Activated CD4-positive, alpha-beta memory T cell treated with anti-CD3 and anti-CD28 coated beads for 36 hours (primary cell): Measurements from ENCODE around the gene PDE10A. TPM values are rescaled to one million over a fixed set of nuclear protein-coding genes. Genes with fewer than 3 reads are reported as not detected.

ENCODE experiments used
- CTCF ChIA-PET: fragments of 350-600 bp; sonication (Branson Sonifier 250); formaldehyde crosslinking; loops from one replicate; lab custom pipeline; 2021; ENCODE audit warnings: antibody characterized with exemption, inconsistent platforms; lab: Charles Lee
- POLR2A ChIA-PET: fragments of 350-600 bp; sonication (Branson Sonifier 250); formaldehyde crosslinking; loops from one replicate; lab custom pipeline; 2021; ENCODE audit warnings: antibody characterized with exemption; lab: Charles Lee
- DNase-seq: peaks from one replicate; pipeline ENCODE4 v3.0.0-alpha.2; 2020
- H3K27ac Mint-ChIP-seq: one replicate; pipeline ENCODE4 v1.8.0; 2021; ENCODE audit warnings: mixed read lengths
- H3K27me3 Mint-ChIP-seq: one replicate; pipeline ENCODE4 v1.8.0; 2021; ENCODE audit warnings: mixed read lengths
- H3K36me3 Mint-ChIP-seq: one replicate; pipeline ENCODE4 v1.8.0; 2021; ENCODE audit warnings: mixed read lengths
- H3K4me1 Mint-ChIP-seq: one replicate; pipeline ENCODE4 v1.8.0; 2021; ENCODE audit warnings: low read depth, mixed read lengths
- H3K4me3 Mint-ChIP-seq: one replicate; pipeline ENCODE4 v1.8.0; 2021; ENCODE audit warnings: mild to moderate bottlenecking, mixed read lengths
- H3K9me3 Mint-ChIP-seq: one replicate; pipeline ENCODE4 v1.8.0; 2021; ENCODE audit warnings: mixed read lengths
- intact Hi-C: fragments of 100-400 bp; cut with micrococcal nuclease; formaldehyde crosslinking; loops from one replicate; pipeline ENCODE4 v1.15.1; 2023
- total RNA-seq, 2 experiments: library from RNA; stranded (reverse); gene quantifications; one replicate each; pipeline ENCODE4 v1.2.3, GENCODE V29; 2021

Gene PDE10A
- not detected for total RNA-seq

DNA sequence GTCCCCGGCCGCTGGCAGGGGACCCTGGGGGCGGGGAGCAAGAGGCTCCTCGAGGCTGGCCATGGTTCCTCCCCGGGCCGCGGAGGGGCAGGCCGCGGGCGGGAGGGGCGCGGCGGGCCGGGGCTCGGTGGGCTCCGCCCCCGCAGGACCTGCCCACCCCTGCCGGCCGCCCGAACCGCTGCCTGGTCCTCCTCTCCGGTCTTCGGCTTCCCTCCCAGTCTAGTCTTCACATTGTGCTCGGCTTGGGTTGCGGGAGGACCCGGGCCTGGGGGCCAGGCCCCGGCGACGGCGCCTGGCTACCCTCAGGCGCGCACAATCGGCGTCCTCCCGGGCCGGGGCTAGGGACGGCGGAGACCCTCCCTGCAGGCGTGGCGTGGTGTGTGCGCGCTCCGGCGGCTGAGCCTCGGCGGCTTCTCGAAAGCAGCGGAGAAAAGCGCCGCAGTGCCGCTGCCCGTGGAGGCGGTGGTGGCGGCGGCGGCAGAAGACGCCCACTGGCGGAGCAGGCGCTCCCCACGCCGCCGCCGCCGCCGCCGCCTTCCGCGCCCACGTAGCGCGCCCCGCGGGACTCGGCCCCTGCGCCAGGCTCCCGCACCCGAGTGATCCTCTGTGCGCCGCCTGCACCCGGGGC is at the start of gene PDE10A:
Gene PDE10A, minus strand, starts transcription at position 493 of the 628 bp plus-strand sequence. Its CDS starts 430 bp downstream, at position 63.
- intact Hi-C loops: no loop called here
- no peak for DNase-seq
- Mint-ChIP-seq H3K27ac (no peak within 1 kb of the TSS), H3K4me1 (no peaks in the 10 kb centered on the region), H3K4me3 (no peak within 1 kb of the TSS), H3K36me3 (no peaks in the 10 kb centered on the region), H3K9me3 (no peaks in the 10 kb centered on the region), H3K27me3 (peaks cover 41% of the 10 kb centered on the region)
- CTCF ChIA-PET: no interaction called here
- POLR2A ChIA-PET: no interaction called here

DNA sequence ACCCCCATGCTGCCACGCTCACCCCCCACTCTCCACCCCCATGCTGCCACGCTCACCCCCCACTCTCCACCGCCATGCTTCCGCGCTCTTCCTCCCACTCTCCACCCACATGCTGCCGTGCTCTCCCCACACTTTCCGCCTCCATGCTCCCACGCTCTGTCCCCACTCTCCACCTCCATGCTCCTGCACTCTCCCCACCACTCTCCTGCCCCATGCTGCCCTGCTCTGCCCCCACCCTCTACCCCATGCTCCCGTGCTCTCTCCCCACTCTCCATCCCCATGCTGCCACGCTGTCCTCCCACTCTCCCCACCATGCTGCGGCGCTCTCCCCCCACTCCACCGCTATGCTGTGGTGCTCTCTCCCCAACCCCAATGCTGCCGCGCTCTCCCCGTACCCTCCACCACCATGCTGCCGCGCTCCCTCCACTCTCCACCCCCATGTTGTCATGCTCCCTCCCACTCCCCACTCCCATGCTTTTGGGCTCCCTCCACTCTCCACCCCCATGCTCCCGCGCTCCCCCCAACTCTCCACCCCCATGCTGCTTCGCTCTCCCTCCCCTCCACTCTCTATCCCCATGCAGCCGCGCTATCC is 46.0 kb upstream of the PDE10A start:
- Mint-ChIP-seq H3K9me3 (peaks cover 3% of the 10 kb centered on the region), H3K36me3 (no peaks in the 10 kb centered on the region), H3K27me3 (peaks cover 1% of the 10 kb centered on the region), H3K27ac (no peak overlapping the region), H3K4me3 (no peak overlapping the region), H3K4me1 (no peaks in the 10 kb centered on the region)
- ChIA-PET POLR2A (no interaction called here), CTCF (no interaction called here)
- intact Hi-C loops: no loop called here
- no peak for DNase-seq

DNA sequence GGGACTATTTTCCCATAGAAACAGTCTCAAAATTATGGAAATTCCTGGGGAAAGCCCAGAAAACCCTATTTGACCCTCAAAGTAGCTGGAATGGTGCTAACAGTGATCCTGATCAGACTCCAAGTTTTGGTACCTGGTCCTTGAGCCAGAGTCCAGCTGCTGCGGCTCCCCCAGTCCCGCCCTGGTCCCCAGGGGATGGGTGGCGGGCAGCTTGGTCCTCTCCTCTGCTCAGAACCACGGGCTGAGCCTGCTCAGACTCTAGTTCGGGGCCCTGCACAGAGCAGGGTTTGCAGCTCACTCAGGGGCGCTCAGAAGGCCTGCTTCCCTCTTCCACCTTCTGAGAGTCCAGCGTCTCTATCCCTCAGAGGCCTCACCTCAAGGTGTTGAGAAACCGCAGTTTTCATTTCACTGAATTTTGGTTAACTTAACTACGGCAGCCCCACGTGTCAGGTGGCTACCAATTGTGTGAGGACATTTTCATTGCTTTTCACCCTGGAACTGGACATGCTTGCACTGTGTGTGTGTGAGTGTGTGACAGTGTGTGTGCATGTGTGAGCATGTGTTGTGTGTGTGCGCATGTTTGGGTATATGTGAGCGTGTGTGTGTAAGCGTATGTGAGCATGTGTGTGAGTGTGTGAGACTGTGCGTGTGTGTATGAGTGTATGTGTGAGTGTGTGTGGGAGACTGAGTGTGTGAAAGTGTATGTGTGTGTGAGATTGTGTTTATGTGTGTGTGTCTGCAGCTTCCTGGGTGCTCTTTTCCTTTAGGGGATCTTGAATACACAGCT is 44.2 kb upstream of the PDE10A start:
- DNase-seq: no peak
- ChIA-PET CTCF (no interaction called here), POLR2A (no interaction called here)
- intact Hi-C loops: no loop called here
- H3K9me3 Mint-ChIP-seq: peaks cover 3% of the 10 kb centered on the region
- H3K4me1 Mint-ChIP-seq: no peaks in the 10 kb centered on the region
- H3K27ac Mint-ChIP-seq: no peak overlapping the region
- peaks cover 1% of the 10 kb centered on the region for H3K27me3 Mint-ChIP-seq
- no peak overlapping the region for H3K4me3 Mint-ChIP-seq
- H3K36me3 Mint-ChIP-seq: no peaks in the 10 kb centered on the region

DNA sequence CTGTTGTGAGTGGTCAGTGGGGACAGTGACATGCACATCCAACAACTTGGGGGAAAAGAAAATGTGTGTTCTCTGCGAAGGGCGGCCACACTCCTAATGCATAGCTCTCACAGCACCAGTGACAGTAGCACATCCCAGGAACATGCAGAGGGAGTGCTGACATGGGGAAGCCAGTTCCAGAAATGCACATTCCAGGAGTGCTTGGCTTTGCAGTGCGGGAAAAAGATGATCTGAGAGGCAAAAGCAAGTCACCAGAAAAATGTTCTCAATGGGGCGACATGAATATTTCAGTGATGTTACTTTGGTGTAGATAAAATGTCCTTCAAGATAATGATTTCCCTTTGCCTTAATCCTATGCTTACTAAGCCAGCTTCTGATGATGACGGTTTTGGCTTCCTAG is 42.9 kb upstream of the PDE10A start:
- Mint-ChIP-seq H3K9me3 (peaks cover 3% of the 10 kb centered on the region), H3K27me3 (no peaks in the 10 kb centered on the region), H3K4me3 (no peak overlapping the region), H3K27ac (no peak overlapping the region), H3K36me3 (no peaks in the 10 kb centered on the region), H3K4me1 (no peaks in the 10 kb centered on the region)
- no peak for DNase-seq
- ChIA-PET POLR2A (no interaction called here), CTCF (interaction anchor here (1.1 kb wide), 1 partner anchor 40 kb away, joined by 4 read pairs; no protein-coding TSS in a partner anchor)
- intact Hi-C loops: no loop called here

DNA sequence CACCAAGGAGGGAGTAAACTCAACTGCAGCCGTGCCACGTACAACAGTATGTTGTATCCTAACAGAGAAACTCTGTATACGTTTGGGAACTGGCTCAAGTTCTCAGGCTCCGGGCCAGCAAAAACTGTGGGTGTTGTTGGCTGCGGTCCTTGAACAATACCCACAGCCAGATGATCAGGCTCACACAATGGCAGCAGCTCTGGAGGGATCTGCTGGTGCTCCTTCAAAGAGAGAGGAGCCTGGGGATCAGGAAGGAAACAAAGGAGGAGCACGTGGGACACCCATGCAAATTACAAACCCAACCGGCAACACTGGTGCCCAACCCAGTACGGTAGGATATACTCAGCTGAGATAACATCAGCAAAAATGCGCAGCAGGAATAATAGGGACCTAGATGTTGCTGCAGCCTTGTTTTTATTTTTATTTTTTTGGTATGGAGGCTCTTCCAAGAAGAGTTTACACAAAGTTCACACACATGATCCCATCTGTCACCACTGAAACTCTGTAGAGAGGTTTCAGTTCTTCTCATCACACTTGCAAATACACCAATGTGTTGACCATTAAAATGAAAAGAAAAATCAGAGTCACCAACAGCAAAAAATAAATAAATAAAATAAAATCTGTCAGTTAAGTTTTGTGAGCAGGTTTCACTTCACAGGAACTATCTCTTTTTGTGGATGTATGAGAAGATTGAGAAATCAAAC is 41.2 kb upstream of the PDE10A start:
- no peaks in the 10 kb centered on the region for H3K9me3 Mint-ChIP-seq
- POLR2A ChIA-PET: no interaction called here
- no peak overlapping the region for H3K4me3 Mint-ChIP-seq
- intact Hi-C loops: no loop called here
- no peaks in the 10 kb centered on the region for H3K36me3 Mint-ChIP-seq
- H3K4me1 Mint-ChIP-seq: no peaks in the 10 kb centered on the region
- H3K27ac Mint-ChIP-seq: no peak overlapping the region
- no peaks in the 10 kb centered on the region for H3K27me3 Mint-ChIP-seq
- CTCF ChIA-PET: no interaction called here
- DNase-seq: no peak

DNA sequence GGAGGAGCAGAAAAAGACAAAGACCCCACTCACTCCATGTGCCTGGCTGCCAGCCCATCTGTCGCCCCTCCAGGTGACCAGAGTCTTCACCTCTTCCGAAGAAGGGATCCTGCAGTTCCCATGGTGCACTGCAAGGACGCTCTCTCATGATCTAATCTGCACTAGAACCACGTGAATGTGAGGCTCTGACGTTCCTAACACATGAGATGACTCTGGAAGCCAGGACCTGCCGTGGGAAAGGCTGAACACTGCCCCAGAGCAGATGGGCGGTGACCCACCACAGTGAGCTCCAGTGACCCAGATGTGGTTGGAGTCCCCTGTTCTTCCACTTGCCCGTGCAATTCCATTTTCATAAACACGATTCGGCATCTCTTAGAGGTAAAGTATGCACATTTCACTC is 39.6 kb upstream of the PDE10A start:
- Mint-ChIP-seq H3K36me3 (no peaks in the 10 kb centered on the region), H3K27me3 (no peaks in the 10 kb centered on the region), H3K4me1 (no peaks in the 10 kb centered on the region), H3K4me3 (no peak overlapping the region), H3K27ac (no peak overlapping the region), H3K9me3 (no peaks in the 10 kb centered on the region)
- ChIA-PET CTCF (no interaction called here), POLR2A (no interaction called here)
- intact Hi-C loops: no loop called here
- no peak for DNase-seq

DNA sequence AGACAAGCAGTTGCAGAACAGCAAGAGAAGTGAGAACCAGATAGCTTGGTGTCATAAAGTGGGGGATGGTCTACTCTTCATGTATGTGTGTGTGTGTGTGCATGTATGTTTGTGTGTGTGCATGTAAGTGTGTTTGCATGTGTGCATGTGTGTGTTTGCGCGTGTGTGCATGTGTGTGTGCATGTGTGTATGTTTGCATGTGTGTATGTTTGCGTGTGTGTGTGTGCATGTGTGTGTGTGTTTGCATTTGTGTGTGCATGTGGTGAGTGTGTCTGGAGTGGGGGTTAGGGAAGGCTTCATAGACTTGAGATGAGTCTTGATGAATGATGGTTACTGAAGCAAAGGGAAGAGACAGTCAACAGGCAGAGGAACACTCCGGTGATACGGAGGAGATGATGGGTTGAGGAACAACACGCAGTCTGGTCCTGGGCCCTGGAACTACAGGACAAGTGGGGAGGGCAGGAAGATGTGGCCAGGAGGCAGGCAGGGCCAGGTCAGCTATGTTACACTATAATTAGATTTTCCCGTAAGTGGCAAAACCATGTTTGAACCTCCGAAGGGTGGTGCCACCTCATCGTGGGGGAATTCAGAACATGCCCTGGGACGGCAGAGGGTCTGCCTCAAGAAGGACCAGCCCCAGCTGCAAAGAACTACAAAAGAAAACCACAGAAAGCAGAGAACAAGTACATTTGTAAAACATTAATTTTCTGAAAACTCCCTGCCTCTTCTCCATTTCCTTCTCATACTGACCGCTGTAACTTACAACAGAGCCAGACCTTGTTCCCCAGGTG is 38.7 kb upstream of the PDE10A start:
- Mint-ChIP-seq H3K36me3 (no peaks in the 10 kb centered on the region), H3K27me3 (no peaks in the 10 kb centered on the region), H3K4me3 (no peak overlapping the region), H3K27ac (no peak overlapping the region), H3K9me3 (no peaks in the 10 kb centered on the region), H3K4me1 (no peaks in the 10 kb centered on the region)
- DNase-seq: no peak
- POLR2A ChIA-PET: no interaction called here
- CTCF ChIA-PET: no interaction called here
- intact Hi-C loops: no loop called here

DNA sequence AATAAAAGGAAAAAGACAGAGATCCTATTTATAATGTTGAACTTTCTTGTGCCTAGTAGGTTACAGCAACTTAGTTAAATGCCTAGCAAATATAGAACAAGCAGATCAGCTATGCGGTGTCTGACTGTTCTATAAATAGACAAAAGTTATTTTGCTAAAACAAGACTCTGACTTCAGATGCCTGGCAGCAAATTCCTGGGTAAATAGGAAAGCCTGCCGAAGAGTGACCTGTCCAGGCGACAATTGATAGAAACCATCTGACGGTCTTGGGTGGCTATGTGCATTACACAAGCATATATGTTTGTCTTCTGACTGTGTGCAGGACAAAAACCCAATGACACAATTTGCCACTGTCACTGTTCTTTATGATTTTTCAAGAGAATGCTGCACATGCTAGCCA is 38.0 kb upstream of the PDE10A start:
- ChIA-PET POLR2A (no interaction called here), CTCF (no interaction called here)
- intact Hi-C loops: no loop called here
- Mint-ChIP-seq H3K9me3 (no peaks in the 10 kb centered on the region), H3K27me3 (no peaks in the 10 kb centered on the region), H3K27ac (no peak overlapping the region), H3K4me1 (no peaks in the 10 kb centered on the region), H3K36me3 (no peaks in the 10 kb centered on the region), H3K4me3 (no peak overlapping the region)
- no peak for DNase-seq

DNA sequence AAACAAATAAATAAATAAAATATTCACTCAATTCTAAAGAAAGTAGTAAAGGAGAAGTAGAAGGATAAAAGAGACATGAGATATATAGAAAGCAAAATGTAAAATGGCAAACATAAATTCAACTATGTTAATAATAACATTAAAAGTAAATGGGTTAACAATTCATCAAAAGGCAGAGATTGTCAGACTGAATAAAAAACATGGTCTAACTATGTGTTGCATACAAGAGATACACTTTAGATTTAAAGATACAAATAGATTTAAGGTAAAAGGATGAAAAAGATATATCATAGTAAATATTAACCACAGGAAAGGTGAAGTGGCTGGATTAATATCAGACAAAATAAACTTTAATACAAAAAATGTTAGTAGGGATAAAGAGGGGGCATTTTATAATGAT is 35.8 kb upstream of the PDE10A start:
- Mint-ChIP-seq H3K4me1 (no peaks in the 10 kb centered on the region), H3K36me3 (no peaks in the 10 kb centered on the region), H3K4me3 (no peak overlapping the region), H3K27me3 (peaks cover 4% of the 10 kb centered on the region), H3K9me3 (no peaks in the 10 kb centered on the region), H3K27ac (no peak overlapping the region)
- CTCF ChIA-PET: no interaction called here
- intact Hi-C loops: no loop called here
- no peak for DNase-seq
- POLR2A ChIA-PET: no interaction called here

DNA sequence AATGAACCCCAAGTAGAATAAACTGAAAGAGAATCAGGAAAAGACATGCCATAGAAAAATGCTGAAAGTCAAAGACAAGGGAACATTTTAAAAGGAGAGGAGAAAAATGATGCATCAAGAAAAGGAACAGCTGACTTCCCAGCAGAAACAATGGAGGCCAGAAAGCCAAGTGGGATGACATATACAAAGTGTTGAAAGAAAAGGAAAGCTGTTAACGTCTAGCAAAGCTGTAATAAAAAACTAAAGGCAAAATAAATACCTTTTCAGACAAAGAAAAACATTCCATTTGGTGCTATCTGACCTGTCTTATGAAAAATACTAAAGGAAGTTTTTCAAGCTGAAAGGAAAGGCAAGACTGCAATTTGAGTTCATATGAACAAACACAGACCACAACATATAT is 34.1 kb upstream of the PDE10A start:
- H3K27me3 Mint-ChIP-seq: peaks cover 4% of the 10 kb centered on the region
- no peak overlapping the region for H3K27ac Mint-ChIP-seq
- H3K4me3 Mint-ChIP-seq: no peak overlapping the region
- H3K36me3 Mint-ChIP-seq: no peaks in the 10 kb centered on the region
- ChIA-PET CTCF (no interaction called here), POLR2A (no interaction called here)
- DNase-seq: no peak
- no peaks in the 10 kb centered on the region for H3K9me3 Mint-ChIP-seq
- no peaks in the 10 kb centered on the region for H3K4me1 Mint-ChIP-seq
- intact Hi-C loops: no loop called here

DNA sequence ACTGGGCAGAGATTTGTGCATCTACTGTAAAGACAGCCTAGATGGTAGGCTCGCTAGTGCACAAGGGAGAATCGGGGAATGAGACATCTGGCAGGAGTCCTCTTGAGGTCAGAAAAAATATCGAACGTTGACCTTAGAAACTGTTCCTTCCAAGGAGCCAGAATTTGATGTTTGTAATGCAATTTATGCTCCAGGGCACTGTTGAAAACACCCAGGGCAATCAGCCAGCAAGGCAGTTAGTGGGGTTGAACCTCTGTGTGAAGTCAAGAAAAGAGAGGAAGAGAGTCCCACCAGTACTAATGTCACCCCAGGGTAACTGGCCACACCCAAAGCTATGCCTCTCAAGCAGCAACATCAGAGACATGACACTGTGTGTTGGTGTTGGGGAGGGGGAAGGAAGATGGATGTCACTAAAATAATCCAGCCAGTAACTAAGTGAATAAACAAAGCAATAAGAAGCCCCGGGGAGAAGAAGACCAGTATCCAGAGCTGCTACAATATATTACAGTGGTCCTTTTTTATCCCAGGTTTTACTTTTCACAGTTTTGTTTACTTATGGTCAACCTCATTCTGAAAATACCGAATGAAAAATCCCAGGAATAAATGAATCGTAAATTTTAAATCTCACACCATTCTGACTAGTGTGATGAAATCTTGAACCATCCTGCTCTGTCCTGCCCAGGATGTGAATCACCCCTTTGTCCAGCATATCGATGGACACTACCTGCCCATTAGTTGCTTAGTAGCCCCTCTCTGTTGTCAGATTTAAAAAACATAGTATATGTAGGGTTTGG is 32.9 kb upstream of the PDE10A start:
- DNase-seq: no peak
- intact Hi-C loops: no loop called here
- Mint-ChIP-seq H3K27me3 (peaks cover 4% of the 10 kb centered on the region), H3K27ac (no peak overlapping the region), H3K9me3 (no peaks in the 10 kb centered on the region), H3K4me3 (no peak overlapping the region), H3K4me1 (no peaks in the 10 kb centered on the region), H3K36me3 (no peaks in the 10 kb centered on the region)
- ChIA-PET CTCF (interaction anchor here (0.6 kb wide), 1 partner anchor 275 kb away, joined by 6 read pairs; no protein-coding TSS in a partner anchor), POLR2A (no interaction called here)
